ENCODE measurements around the gene OR6C3.

Gene OR6C3

DNA sequence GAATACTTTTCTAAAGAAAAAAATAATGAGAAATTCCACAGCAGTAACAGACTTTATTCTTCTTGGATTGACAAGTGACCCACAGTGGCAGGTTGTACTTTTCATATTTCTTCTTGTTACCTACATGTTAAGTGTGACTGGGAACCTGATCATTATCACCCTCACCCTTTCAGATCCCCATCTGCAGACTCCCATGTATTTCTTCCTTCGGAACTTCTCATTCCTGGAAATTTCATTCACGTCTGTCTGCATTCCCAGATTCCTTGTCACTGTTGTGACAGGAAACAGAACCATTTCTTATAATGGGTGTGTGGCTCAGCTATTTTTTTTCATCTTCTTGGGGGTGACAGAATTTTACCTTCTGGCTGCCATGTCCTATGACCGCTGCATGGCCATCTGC lies 34.5 kb downstream of the OR6C3 start:
- no peaks in the 10 kb centered on the region for H3K4me1 ChIP-seq (ENCODE audit: control insufficient read depth, insufficient read depth, low read length)
- no peaks in the 10 kb centered on the region for H3K9me3 ChIP-seq (ENCODE audit: control insufficient read depth, low read length)
- H3K4me3 ChIP-seq (ENCODE audit: insufficient read depth, low read depth, low read length) = no peak overlapping the region
- no peak overlapping the region for H3K27ac ChIP-seq (ENCODE audit: insufficient read depth, low read depth, low read length, poor library complexity, severe bottlenecking)
- 86 to 93% methylated on average over 3 of the region's 3 CpGs for WGBS, 2 experiments
- H3K36me3 ChIP-seq (ENCODE audit: control insufficient read depth, insufficient read depth, low read length) = no peaks in the 10 kb centered on the region
- no peaks in the 10 kb centered on the region for H3K27me3 ChIP-seq (ENCODE audit: control insufficient read depth, insufficient read depth, low read length, poor library complexity, severe bottlenecking)

DNA sequence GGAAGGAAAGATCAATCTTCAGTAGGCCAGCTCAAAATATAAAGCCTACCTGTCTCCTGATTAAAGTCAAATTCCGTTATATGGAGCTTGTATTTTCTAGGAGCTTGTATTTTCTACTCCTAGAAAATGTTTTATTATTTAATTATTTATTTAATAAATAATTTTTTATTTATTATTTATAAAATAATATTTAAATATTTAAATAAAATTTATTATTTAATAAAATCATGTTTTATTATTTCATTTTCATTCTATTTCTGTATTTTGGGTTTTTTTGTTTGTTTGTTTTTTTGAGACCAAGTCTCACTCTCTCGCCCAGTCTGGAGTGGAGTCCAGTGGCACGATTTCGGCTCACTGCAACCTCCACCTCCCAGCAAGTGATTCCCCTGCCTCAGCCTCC lies 42.0 kb downstream of the OR6C3 start:
- Histone ChIP-seq H3K36me3 (ENCODE audit: control insufficient read depth, insufficient read depth, low read length) (no peaks in the 10 kb centered on the region), H3K4me3 (ENCODE audit: insufficient read depth, low read depth, low read length) (no peak overlapping the region), H3K27ac (ENCODE audit: insufficient read depth, low read depth, low read length, poor library complexity, severe bottlenecking) (no peak overlapping the region), H3K27me3 (ENCODE audit: control insufficient read depth, insufficient read depth, low read length, poor library complexity, severe bottlenecking) (no peaks in the 10 kb centered on the region), H3K9me3 (ENCODE audit: control insufficient read depth, low read length) (no peaks in the 10 kb centered on the region), H3K4me1 (ENCODE audit: control insufficient read depth, insufficient read depth, low read length) (no peaks in the 10 kb centered on the region)
- 98 to 100% methylated on average over 3 of the region's 4 CpGs for WGBS, 2 experiments
